ENCODE measurements around the gene TGFA. TPM values are rescaled to one million over a fixed set of nuclear protein-coding genes. Genes with fewer than 3 reads are reported as not detected.

Gene TGFA
- total RNA-seq, 6 donors from 2014 or later = 4.2 to 19.6 (median 10.7) TPM

DNA sequence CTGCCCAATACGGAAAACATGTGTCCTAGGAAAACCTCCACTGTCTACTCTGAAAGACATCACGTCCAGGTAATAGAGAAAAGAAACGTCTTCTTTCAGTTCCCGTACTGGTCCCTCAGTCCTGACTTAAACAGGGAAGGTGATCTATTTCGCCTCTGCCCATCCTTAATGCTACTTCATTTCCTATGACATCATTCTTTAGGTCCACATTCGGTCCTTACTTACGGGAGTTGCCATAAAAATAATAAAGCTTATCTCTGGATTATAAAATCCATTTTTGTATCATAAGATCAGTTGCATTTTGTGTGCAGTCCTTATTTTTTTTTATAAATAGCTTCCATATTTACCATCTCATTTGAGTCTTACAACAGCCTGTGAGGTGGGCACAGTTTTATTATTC is 3.7 kb downstream of the TGFA start:
- Histone ChIP-seq H3K4me1 (peaks cover 11 to 25% (median 22%) of the 10 kb centered on the region in 4 donors), H3K9me3 (no peaks in the 10 kb centered on the region), H3K4me3 (no peak overlapping the region), H3K36me3 (no peaks in the 10 kb centered on the region), H3K27me3 (no peaks in the 10 kb centered on the region), H3K27ac (no peak overlapping the region)
- ATAC-seq (ENCODE audit: low FRiP score in 2 of 2) (no peak), DNase-seq (no peak)
- WGBS, 2 donors = 85 to 87% methylated on average over 7 of the region's 7 CpGs
- no peak for TF ChIP-seq POLR2AphosphoS5 (IDR thresholded peaks at IDR 0.05)
- no peak for TF ChIP-seq CTCF (IDR thresholded peaks at IDR 0.05)
- TF ChIP-seq EP300 (IDR thresholded peaks at IDR 0.05) = no peak
- TF ChIP-seq POLR2A (IDR thresholded peaks at IDR 0.05) = no peak

DNA sequence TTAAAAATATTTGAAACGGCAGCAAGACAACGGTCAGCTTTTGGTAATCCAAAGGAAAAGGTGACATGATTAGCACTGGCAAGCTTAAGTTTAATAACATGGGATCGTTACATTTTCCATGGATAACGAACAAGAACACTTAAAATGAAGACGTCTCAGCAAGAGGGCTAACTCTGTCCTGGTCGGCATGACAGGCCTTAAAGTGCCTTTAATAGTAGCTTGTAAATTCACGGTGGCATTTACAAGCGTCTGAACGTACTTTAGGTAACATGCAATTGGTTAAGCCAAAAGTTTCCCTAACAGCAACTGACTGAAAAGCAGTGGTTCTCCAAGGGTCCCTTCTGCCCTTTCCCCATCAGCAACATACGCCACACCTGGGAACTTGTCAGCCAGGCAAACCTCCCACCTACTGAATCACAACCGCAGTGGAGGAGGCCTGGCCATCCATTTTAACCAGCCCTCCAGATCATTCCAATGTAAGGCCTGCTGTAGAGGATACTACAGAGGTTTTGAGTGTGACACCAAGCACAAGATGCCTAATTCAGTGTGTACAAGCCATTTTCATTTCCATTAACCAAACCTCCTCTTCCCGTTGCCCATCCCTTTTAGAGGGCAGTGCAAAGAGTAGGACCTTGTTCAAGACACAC is 4.4 kb downstream of the TGFA start:
- ATAC-seq (ENCODE audit: low FRiP score in 2 of 2) (no peak), DNase-seq (no peak)
- no peak overlapping the region for H3K27ac ChIP-seq
- peaks cover 4 to 18% (median 14%) of the 10 kb centered on the region in 4 donors for H3K4me1 ChIP-seq
- no peaks in the 10 kb centered on the region for H3K27me3 ChIP-seq
- no peak overlapping the region for H3K4me3 ChIP-seq
- no peaks in the 10 kb centered on the region for H3K9me3 ChIP-seq
- H3K36me3 ChIP-seq = no peaks in the 10 kb centered on the region
- WGBS, 2 donors = 92 to 93% methylated on average over 12 of the region's 12 CpGs
- TF ChIP-seq CTCF (IDR thresholded peaks at IDR 0.05) = no peak
- no peak for TF ChIP-seq POLR2AphosphoS5 (IDR thresholded peaks at IDR 0.05)
- no peak for TF ChIP-seq POLR2A (IDR thresholded peaks at IDR 0.05)
- TF ChIP-seq EP300 (IDR thresholded peaks at IDR 0.05) = no peak

DNA sequence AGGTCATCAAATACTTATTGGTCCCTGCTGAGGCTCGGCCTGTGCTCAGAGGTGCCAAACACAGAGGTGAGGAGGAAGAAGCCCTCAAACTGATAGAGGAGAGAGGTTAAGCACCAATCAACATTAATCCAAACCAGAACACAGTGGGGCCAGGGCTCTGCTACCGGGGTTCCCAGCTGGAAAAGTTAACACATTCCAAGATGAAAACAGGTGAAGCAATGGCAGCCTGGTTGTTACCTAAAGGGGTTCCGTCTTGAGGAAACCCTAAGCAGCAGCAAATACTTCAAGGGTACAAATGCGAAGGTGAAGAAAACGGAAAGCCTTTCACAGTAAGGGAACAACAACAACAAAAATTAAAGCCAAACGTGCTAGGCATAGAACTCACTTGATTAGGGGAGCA is 5.4 kb downstream of the TGFA start:
- DNase-seq (no peak), ATAC-seq (ENCODE audit: low FRiP score in 2 of 2) (no peak)
- H3K27ac ChIP-seq = no peak overlapping the region
- peaks cover 4 to 14% (median 9%) of the 10 kb centered on the region in 4 donors for H3K4me1 ChIP-seq
- H3K36me3 ChIP-seq = no peaks in the 10 kb centered on the region
- WGBS, 2 donors = 71 to 76% methylated on average over 6 of the region's 6 CpGs
- no peaks in the 10 kb centered on the region for H3K27me3 ChIP-seq
- no peaks in the 10 kb centered on the region for H3K9me3 ChIP-seq
- TF ChIP-seq CTCF (IDR thresholded peaks at IDR 0.05) (no peak), EP300 (IDR thresholded peaks at IDR 0.05) (no peak), POLR2A (IDR thresholded peaks at IDR 0.05) (no peak), POLR2AphosphoS5 (IDR thresholded peaks at IDR 0.05) (no peak)
- H3K4me3 ChIP-seq = no peak overlapping the region

GRCh38 chr2:70546885-70547284 is 6.7 kb downstream of the TGFA start:
- no peak for TF ChIP-seq EP300 (IDR thresholded peaks at IDR 0.05)
- no peak for TF ChIP-seq CTCF (IDR thresholded peaks at IDR 0.05)
- TF ChIP-seq POLR2A (IDR thresholded peaks at IDR 0.05) = no peak
- Histone ChIP-seq H3K4me1 (peaks cover 0 to 2% (median 0%) of the 10 kb centered on the region in 4 donors), H3K9me3 (no peaks in the 10 kb centered on the region), H3K4me3 (no peak overlapping the region), H3K27me3 (no peaks in the 10 kb centered on the region), H3K27ac (no peak overlapping the region), H3K36me3 (no peaks in the 10 kb centered on the region)
- DNase-seq = no peak
- no peak for ATAC-seq (ENCODE audit: low FRiP score in 2 of 2)
- 83 to 95% methylated on average over 3 of the region's 3 CpGs for WGBS, 2 donors

DNA sequence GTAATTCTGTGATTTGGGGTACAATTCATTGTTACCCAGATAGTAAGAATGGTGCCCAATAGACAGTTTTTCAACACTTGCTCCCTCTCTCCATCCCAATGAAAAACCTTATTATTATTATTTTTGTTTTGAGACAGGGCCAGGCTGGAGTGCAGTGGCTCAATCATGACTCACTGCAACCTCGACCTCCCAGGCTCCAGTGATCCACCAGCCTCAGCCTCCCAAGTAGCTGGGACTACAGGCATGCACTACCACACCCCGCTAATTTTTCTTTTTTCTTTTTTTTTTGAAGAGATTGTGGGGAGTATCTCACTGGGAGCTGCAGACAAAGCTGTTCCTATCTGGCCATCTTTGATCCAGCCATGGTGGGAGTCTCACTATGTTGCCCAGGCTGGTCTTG is 7.2 kb downstream of the TGFA start:
- no peak overlapping the region for H3K27ac ChIP-seq
- no peaks in the 10 kb centered on the region for H3K9me3 ChIP-seq
- DNase-seq = no peak
- no peaks in the 10 kb centered on the region for H3K27me3 ChIP-seq
- WGBS, 2 donors = 75 to 89% methylated on average over 2 of the region's 2 CpGs
- no peak for ATAC-seq (ENCODE audit: low FRiP score in 2 of 2)
- H3K4me1 ChIP-seq = no peaks in the 10 kb centered on the region
- TF ChIP-seq CTCF (IDR thresholded peaks at IDR 0.05) (no peak), POLR2A (IDR thresholded peaks at IDR 0.05) (no peak), EP300 (IDR thresholded peaks at IDR 0.05) (no peak), POLR2AphosphoS5 (IDR thresholded peaks at IDR 0.05) (no peak)
- no peaks in the 10 kb centered on the region for H3K36me3 ChIP-seq
- H3K4me3 ChIP-seq = no peak overlapping the region

All from upper lobe of left lung (tissue), 6 donors.